HEK293T (cell line): ENCODE data around the gene ITGA1.

Source experiments
- ARNT ChIP-seq: fragments of 450-650 bp; IDR thresholded peaks from 2 replicates; pipeline ENCODE4 v1.6.1; 2017; ENCODE audit warnings: mild to moderate bottlenecking
- BHLHE40 ChIP-seq: fragments of 450-650 bp; IDR thresholded peaks from 2 replicates; pipeline ENCODE4 v1.6.1; 2016; ENCODE audit warnings: mild to moderate bottlenecking, moderate library complexity, borderline replicate concordance
- CTBP1 ChIP-seq: fragments of 450-650 bp; IDR thresholded peaks from 2 replicates; pipeline ENCODE4 v1.6.1; 2016; ENCODE audit warnings: borderline replicate concordance
- ELF4 ChIP-seq: fragments of 450-650 bp; IDR thresholded peaks from 2 replicates; pipeline ENCODE4 v1.6.1; 2017; ENCODE audit warnings: antibody characterized with exemption
- FOXA1 ChIP-seq: fragments of 450-650 bp; IDR thresholded peaks from 2 replicates; pipeline ENCODE4 v1.6.1; 2016; ENCODE audit warnings: mild to moderate bottlenecking
- FOXK2 ChIP-seq: fragments of 450-650 bp; IDR thresholded peaks from 2 replicates; pipeline ENCODE4 v1.6.1; 2016; ENCODE audit warnings: mild to moderate bottlenecking
- FOXM1 ChIP-seq: fragments of 450-650 bp; IDR thresholded peaks from 2 replicates; pipeline ENCODE4 v1.6.1; 2017; ENCODE audit warnings: mild to moderate bottlenecking, borderline replicate concordance
- HDGF ChIP-seq: fragments of 450-650 bp; IDR thresholded peaks from 2 replicates; pipeline ENCODE4 v1.6.1; 2017; ENCODE audit warnings: antibody characterized with exemption, borderline replicate concordance
- LEF1 ChIP-seq: fragments of 450-650 bp; IDR thresholded peaks from 2 replicates; pipeline ENCODE4 v1.6.1; 2017; ENCODE audit warnings: mild to moderate bottlenecking, borderline replicate concordance
- NFRKB ChIP-seq: fragments of 450-650 bp; IDR thresholded peaks from 2 replicates; pipeline ENCODE4 v1.6.1; 2016; ENCODE audit warnings: mild to moderate bottlenecking, moderate library complexity
- SP1 ChIP-seq: fragments of 450-650 bp; IDR thresholded peaks from 2 replicates; pipeline ENCODE4 v1.6.1; 2017
- SUZ12 ChIP-seq: fragments of 450-650 bp; IDR thresholded peaks from 2 replicates; pipeline ENCODE4 v1.6.1; 2016; ENCODE audit warnings: mild to moderate bottlenecking
- TARDBP ChIP-seq: fragments of 450-650 bp; IDR thresholded peaks from 2 replicates; pipeline ENCODE4 v1.6.1; 2016
- ZNF384 ChIP-seq: fragments of 450-650 bp; IDR thresholded peaks from 2 replicates; pipeline ENCODE4 v1.6.1; 2016

GRCh38 chr5:52947851-52948250 is 160.1 kb downstream of the ITGA1 start:
- TF ChIP-seq FOXA1 (no peak), BHLHE40 (no peak), SP1 (no peak), CTBP1 (no peak), HDGF (no peak), SUZ12 (no peak), ARNT (no peak), FOXM1 (no peak), LEF1 (no peak), ZNF384 (no peak), FOXK2 (no peak), TARDBP (no peak), NFRKB (no peak), ELF4 (no peak)
